LNCaP clone FGC (cell line): ENCODE results near the gene SLC5A3.

Experiments
- DNase-seq: peaks from one replicate; pipeline ENCODE4 v3.0.0-alpha.2; 2011; ENCODE audit warnings: low read depth
- H3K4me3 ChIP-seq: 2 replicates; pipeline ENCODE4 v1.5.1; 2011; ENCODE audit warnings: mild to moderate bottlenecking, low read depth, low read length, control low read depth
- CTCF ChIP-seq: IDR thresholded peaks from 2 replicates; pipeline ENCODE4 v1.5.1; 2012; ENCODE audit warnings: mild to moderate bottlenecking; ENCODE audit not compliant: control insufficient read depth, insufficient read depth; ENCODE audit errors: extremely low read depth

Gene SLC5A3

GRCh38 chr21:34086887-34087306 lies 13.5 kb downstream of the SLC5A3 start:
- TF ChIP-seq CTCF: no peak
- H3K4me3 ChIP-seq: no peak overlapping the region

GRCh38 chr21:34088752-34089151 lies 15.4 kb downstream of the SLC5A3 start:
- no peak overlapping the region for H3K4me3 ChIP-seq
- DNase-seq: no peak
- TF ChIP-seq CTCF: no peak

More at GRCh38 chr21:34086887-34087306, 13.5 kb downstream of the SLC5A3 start:
- no peak for DNase-seq

GRCh38 chr21:34091032-34091431 lies 17.7 kb downstream of the SLC5A3 start:
- DNase-seq: no peak
- H3K4me3 ChIP-seq: no peak overlapping the region
- no peak for TF ChIP-seq CTCF

GRCh38 chr21:34091607-34092006 lies 18.2 kb downstream of the SLC5A3 start:
- H3K4me3 ChIP-seq: no peak overlapping the region
- DNase-seq: no peak
- TF ChIP-seq CTCF: peak; percentile 23; the same call in 1 of the 2 replicates

- no peak for DNase-seq
- H3K4me3 ChIP-seq: no peak overlapping the region
- no peak for TF ChIP-seq CTCF
Measured at GRCh38 chr21:34092262-34092921, 19.0 kb downstream of the SLC5A3 start.

- TF ChIP-seq CTCF: no peak
- no peak overlapping the region for H3K4me3 ChIP-seq
- DNase-seq: no peak
Measured at GRCh38 chr21:34093083-34093482, 19.7 kb downstream of the SLC5A3 start.

- H3K4me3 ChIP-seq: no peak overlapping the region
- DNase-seq: no peak
- no peak for TF ChIP-seq CTCF
Measured at GRCh38 chr21:34094949-34095348, 21.6 kb downstream of the SLC5A3 start.
